K562 (cell line): Measurements from ENCODE around the gene BNC2. TPM values are rescaled to one million over a fixed set of nuclear protein-coding genes. Genes with fewer than 3 reads are reported as not detected.

Experiments used
- ATAC-seq: fragments of 200-7000 bp; cut with Tn5 transposase; 3 replicates; pipeline ENCODE4 v1.9.1; 2020; ENCODE audit warnings: moderate library complexity
- BruUV-seq: library from RNA; stranded (reverse); fragments of 400-500 nt; replicated peaks from 2 replicates; lab custom pipeline; 2021; lab: Mats Ljungman, UMichigan
- CTCF ChIA-PET: fragments of 300-600 bp; formaldehyde crosslinking; extraction: SDS; loops from one replicate; lab custom pipeline; 2021; ENCODE audit warnings: low intra/inter-chr PET ratio; lab: Yijun Ruan, JAX
- POLR2A ChIA-PET: fragments of 300-600, 350-650 bp; sonication (Branson Sonifier 250); formaldehyde crosslinking; extraction: SDS; loops from one replicate; lab custom pipeline; 2021; ENCODE audit warnings: antibody characterized with exemption, inconsistent platforms; lab: Yijun Ruan, JAX
- DNase-seq, 4 experiments: peaks; one replicate each; pipeline versions ENCODE4 v3.0.0 to v3.0.0-alpha.2; 2011 to 2018; ENCODE audit warnings: low spot score in 3 of 4, mixed read lengths in 3 of 4; ENCODE audit errors: extremely low read depth in 1 of 4
- FAIRE-seq: peaks from 2 replicates; lab custom pipeline; 2011; peaks lifted over from hg19 to GRCh38; lab: Jason Lieb, UNC
- H2AFZ ChIP-seq: 2 replicates; pipeline ENCODE4 v1.6.0; 2011; ENCODE audit warnings: low read depth, low read length, control low read depth, inconsistent platforms
- H3K27ac ChIP-seq: fragments of 200-600 bp; 3 replicates; pipeline ENCODE4 v1.8.0; 2011; ENCODE audit warnings: low read depth, mild to moderate bottlenecking, control low read depth, inconsistent platforms, low read length, moderate library complexity, mixed read lengths; ENCODE audit errors: extremely low read depth
- H3K27me3 ChIP-seq, 2 experiments: fragments of 300-600 bp in 1 of 2; 2 replicates in 1 of 2; 3 replicates in 1 of 2; pipeline versions ENCODE4 v1.6.0 to v1.8.0; 2011; ENCODE audit warnings: inconsistent platforms in 2 of 2, low read length in 2 of 2, mild to moderate bottlenecking in 1 of 2, mixed read lengths in 1 of 2, moderate library complexity in 1 of 2; ENCODE audit not compliant: control insufficient read depth in 2 of 2, insufficient read depth in 2 of 2
- H3K36me3 ChIP-seq: fragments of 300-600 bp; 3 replicates; pipeline ENCODE4 v1.8.0; 2011; ENCODE audit warnings: mild to moderate bottlenecking, low read length, inconsistent platforms; ENCODE audit not compliant: control insufficient read depth, insufficient read depth
- H3K4me1 ChIP-seq, 2 experiments: fragments of 200-600 bp in 1 of 2; replicated peaks in 1 of 2; 2 replicates in 1 of 2; 3 replicates in 1 of 2; pipeline versions ENCODE4 v1.5.1 to v1.8.0; 2011; ENCODE audit warnings: inconsistent platforms in 2 of 2, low read length in 2 of 2, mild to moderate bottlenecking in 1 of 2, mixed read lengths in 1 of 2, moderate library complexity in 1 of 2; ENCODE audit not compliant: control insufficient read depth in 2 of 2, insufficient read depth in 2 of 2
- H3K4me2 ChIP-seq: 2 replicates; pipeline ENCODE4 v1.6.1; 2011; ENCODE audit warnings: low read length, control low read depth, inconsistent platforms, mixed read lengths; ENCODE audit not compliant: insufficient read depth
- H3K4me3 ChIP-seq: fragments of 200-600 bp; sonication (generic), shearing (Covaris generic); 2 replicates; pipeline ENCODE4 v1.5.1; 2016; ENCODE audit warnings: control low read depth, inconsistent platforms
- H3K79me2 ChIP-seq: fragments of 200-600 bp; 3 replicates; pipeline ENCODE4 v1.8.0; 2011; ENCODE audit warnings: low read length, inconsistent platforms; ENCODE audit not compliant: control insufficient read depth, insufficient read depth
- H3K9ac ChIP-seq, 2 experiments: 2 replicates each; pipeline versions ENCODE4 v1.6.0 to v1.6.1; 2011; ENCODE audit warnings: low read depth in 2 of 2, low read length in 2 of 2, control low read depth in 1 of 2, inconsistent platforms in 1 of 2, mild to moderate bottlenecking in 1 of 2, mixed read lengths in 1 of 2; ENCODE audit not compliant: insufficient read depth in 1 of 2
- H3K9me1 ChIP-seq: one replicate; pipeline ENCODE4 v1.6.0; 2011; ENCODE audit warnings: inconsistent platforms, mild to moderate bottlenecking, low read length, moderate library complexity; ENCODE audit not compliant: control insufficient read depth, insufficient read depth
- H3K9me3 ChIP-seq: replicated peaks from 2 replicates; pipeline ENCODE4 v1.5.1; 2011; ENCODE audit warnings: low read depth, low read length, inconsistent platforms; ENCODE audit not compliant: control insufficient read depth, insufficient read depth
- H4K20me1 ChIP-seq: replicated peaks from 2 replicates; pipeline ENCODE4 v1.6.1; 2011; ENCODE audit warnings: low read length, inconsistent platforms, mixed read lengths; ENCODE audit not compliant: control insufficient read depth, insufficient read depth
- BDP1 ChIP-seq: IDR thresholded peaks from 3 replicates; pipeline ENCODE4 v1.6.1; 2011; ENCODE audit not compliant: insufficient read length, insufficient read depth
- BRD9 ChIP-seq: fragments of 450-650 bp; IDR thresholded peaks from 2 replicates; pipeline ENCODE4 v1.6.1; 2018; ENCODE audit warnings: low read depth; ENCODE audit not compliant: partially characterized antibody
- DNMT1 ChIP-seq: fragments of 450-650 bp; IDR thresholded peaks from 2 replicates; pipeline ENCODE4 v1.6.1; 2016; ENCODE audit warnings: antibody characterized with exemption, mild to moderate bottlenecking
- E2F4 ChIP-seq: sonication (generic); formaldehyde crosslinking; IDR thresholded peaks from 2 replicates; pipeline ENCODE4 v1.8.0; 2022; ENCODE audit warnings: mild to moderate bottlenecking, low read depth, missing genetic modification reagents
- ELF2 ChIP-seq: fragments of 250-450 bp; sonication (Bioruptor Pico); IDR thresholded peaks from 2 replicates; pipeline ENCODE4 v1.5.0; 2021; ENCODE audit warnings: mild to moderate bottlenecking
- ESRRA ChIP-seq: fragments of 450-650 bp; IDR thresholded peaks from 2 replicates; pipeline ENCODE4 v1.6.1; 2014; ENCODE audit warnings: low read depth, mild to moderate bottlenecking, moderate library complexity, borderline replicate concordance
- ETV5 ChIP-seq: sonication (generic); formaldehyde crosslinking; IDR thresholded peaks from 2 replicates; pipeline ENCODE4 v1.4.0; 2020; ENCODE audit warnings: low read depth, mild to moderate bottlenecking, missing genetic modification reagents
- HDAC3 ChIP-seq: fragments of 450-650 bp; IDR thresholded peaks from 2 replicates; pipeline ENCODE4 v1.6.1; 2018; ENCODE audit warnings: borderline replicate concordance, mild to moderate bottlenecking, moderate library complexity; ENCODE audit not compliant: partially characterized antibody
- NFATC3 ChIP-seq: fragments of 450-650 bp; IDR thresholded peaks from 2 replicates; pipeline ENCODE4 v1.6.1; 2017; ENCODE audit warnings: mild to moderate bottlenecking
- TFAM ChIP-seq: fragments of 250-450 bp; sonication (Bioruptor Pico); conservative IDR thresholded peaks from 2 replicates; pipeline ENCODE4 v1.5.0; 2021; ENCODE audit warnings: mild to moderate bottlenecking, moderate library complexity
- ZNF518B ChIP-seq: fragments of 250-450 bp; sonication (Bioruptor Pico); IDR thresholded peaks from 2 replicates; pipeline ENCODE4 v1.5.0; 2021; ENCODE audit warnings: mild to moderate bottlenecking, moderate library complexity
- WGBS: fragments of 100-300 bp; shearing (Covaris generic); methylation state at CpG from one replicate; pipeline ENCODE4 v1.1.6; 2016; ENCODE audit warnings: low coverage, mixed read lengths; ENCODE audit not compliant: insufficient coverage; ENCODE audit errors: missing lambda C conversion rate; 5-methylcytosine and 5-hydroxymethylcytosine counted together
- in situ Hi-C: fragments of 300-500 bp; cut with MboI; formaldehyde crosslinking; loops from 4 replicates; pipeline ENCODE4 v1.15.0; 2018; ENCODE audit warnings: inconsistent platforms, mixed read lengths
- intact Hi-C: fragments of 100-400 bp; cut with micrococcal nuclease; formaldehyde crosslinking; loops from 2 replicates; pipeline ENCODE4 v1.14.2; 2022
- polyA plus RNA-seq, 8 experiments: library from polyadenylated mRNA; depleted of rRNA in 4 of 8; stranded (reverse) in 5 of 8; unstranded in 3 of 8; fragments of >200 nt; fragmentation: Nextera tagmentation in 2 of 8; fragmentation: Illumina TruSeq in 1 of 8; extraction: Ambion mirVana in 2 of 8; extraction: Trizol in 1 of 8; gene quantifications; 2 replicates each; pipeline versions ENCODE4 v1.2.1 to v1.2.3, GENCODE V29; 2011 to 2014; ENCODE audit warnings: inconsistent platforms in 1 of 8, missing spikeins in 1 of 8
- total RNA-seq, 7 experiments: library from RNA; depleted of rRNA in 6 of 7; stranded (reverse); fragments of >200 nt in 6 of 7; fragmentation: Illumina TruSeq in 2 of 7; extraction: Trizol in 2 of 7; gene quantifications; 2 replicates each; pipeline versions ENCODE4 v1.2.1 to v1.2.3, GENCODE V29; 2011 to 2021; ENCODE audit warnings: low replicate concordance in 1 of 7
- TF ChIP-seq, protein P1 (sequence below): fragments of 200-800 bp; sonication (Bioruptor generic); IDR thresholded peaks from 2 replicates; pipeline ENCODE4 v1.6.1; 2016; ENCODE audit warnings: missing genetic modification characterization, missing compliant biosample characterization

BNC2 gene
- total and polyA plus RNA-seq, 9 of the 15 experiments (the other 6 are each of a cell fraction or from before 2014, with no cell fraction given) = not detected

DNA sequence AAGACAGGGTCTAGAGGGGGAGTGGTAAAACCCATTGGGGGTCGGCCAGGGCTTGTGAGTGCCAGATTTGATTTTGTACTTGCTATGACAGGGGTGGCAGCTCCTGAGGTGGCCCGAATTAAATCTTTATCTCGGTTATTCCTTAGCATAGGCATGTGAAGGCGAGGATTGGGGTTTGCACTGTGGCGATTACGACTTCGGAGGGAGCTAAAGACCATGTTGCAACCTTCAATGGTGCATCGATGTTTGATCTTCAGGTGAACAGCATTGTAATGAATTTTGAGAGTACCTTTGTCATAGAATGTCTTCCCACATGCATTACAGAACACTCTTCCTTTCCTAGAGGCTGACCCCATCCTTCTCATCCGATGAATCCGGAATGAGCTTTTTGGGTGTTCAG, 433.9 kb downstream of the BNC2 start:
- ChIA-PET POLR2A (no interaction called here), CTCF (no interaction called here)
- H3K27ac ChIP-seq = no peak overlapping the region
- in situ Hi-C loops (no loop called here), intact Hi-C loops (no loop called here)
- no peaks in the 10 kb centered on the region for H3K27me3 ChIP-seq
- no peak for TF ChIP-seq DNMT1
- TF ChIP-seq TFAM = no peak
- TF ChIP-seq BRD9 = no peak
- no peak for TF ChIP-seq ZNF518B (CRISPR knock-in tag)
- TF ChIP-seq HDAC3 = no peak
- no peak for TF ChIP-seq BDP1
- TF ChIP-seq, protein P1, sequence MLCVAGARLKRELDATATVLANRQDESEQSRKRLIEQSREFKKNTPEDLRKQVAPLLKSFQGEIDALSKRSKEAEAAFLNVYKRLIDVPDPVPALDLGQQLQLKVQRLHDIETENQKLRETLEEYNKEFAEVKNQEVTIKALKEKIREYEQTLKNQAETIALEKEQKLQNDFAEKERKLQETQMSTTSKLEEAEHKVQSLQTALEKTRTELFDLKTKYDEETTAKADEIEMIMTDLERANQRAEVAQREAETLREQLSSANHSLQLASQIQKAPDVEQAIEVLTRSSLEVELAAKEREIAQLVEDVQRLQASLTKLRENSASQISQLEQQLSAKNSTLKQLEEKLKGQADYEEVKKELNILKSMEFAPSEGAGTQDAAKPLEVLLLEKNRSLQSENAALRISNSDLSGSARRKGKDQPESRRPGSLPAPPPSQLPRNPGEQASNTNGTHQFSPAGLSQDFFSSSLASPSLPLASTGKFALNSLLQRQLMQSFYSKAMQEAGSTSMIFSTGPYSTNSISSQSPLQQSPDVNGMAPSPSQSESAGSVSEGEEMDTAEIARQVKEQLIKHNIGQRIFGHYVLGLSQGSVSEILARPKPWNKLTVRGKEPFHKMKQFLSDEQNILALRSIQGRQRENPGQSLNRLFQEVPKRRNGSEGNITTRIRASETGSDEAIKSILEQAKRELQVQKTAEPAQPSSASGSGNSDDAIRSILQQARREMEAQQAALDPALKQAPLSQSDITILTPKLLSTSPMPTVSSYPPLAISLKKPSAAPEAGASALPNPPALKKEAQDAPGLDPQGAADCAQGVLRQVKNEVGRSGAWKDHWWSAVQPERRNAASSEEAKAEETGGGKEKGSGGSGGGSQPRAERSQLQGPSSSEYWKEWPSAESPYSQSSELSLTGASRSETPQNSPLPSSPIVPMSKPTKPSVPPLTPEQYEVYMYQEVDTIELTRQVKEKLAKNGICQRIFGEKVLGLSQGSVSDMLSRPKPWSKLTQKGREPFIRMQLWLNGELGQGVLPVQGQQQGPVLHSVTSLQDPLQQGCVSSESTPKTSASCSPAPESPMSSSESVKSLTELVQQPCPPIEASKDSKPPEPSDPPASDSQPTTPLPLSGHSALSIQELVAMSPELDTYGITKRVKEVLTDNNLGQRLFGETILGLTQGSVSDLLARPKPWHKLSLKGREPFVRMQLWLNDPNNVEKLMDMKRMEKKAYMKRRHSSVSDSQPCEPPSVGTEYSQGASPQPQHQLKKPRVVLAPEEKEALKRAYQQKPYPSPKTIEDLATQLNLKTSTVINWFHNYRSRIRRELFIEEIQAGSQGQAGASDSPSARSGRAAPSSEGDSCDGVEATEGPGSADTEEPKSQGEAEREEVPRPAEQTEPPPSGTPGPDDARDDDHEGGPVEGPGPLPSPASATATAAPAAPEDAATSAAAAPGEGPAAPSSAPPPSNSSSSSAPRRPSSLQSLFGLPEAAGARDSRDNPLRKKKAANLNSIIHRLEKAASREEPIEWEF = no peak
- TF ChIP-seq E2F4 = no peak
- TF ChIP-seq ETV5 = no peak
- TF ChIP-seq ELF2 (CRISPR knock-in tag) = no peak
- TF ChIP-seq ESRRA = no peak
- TF ChIP-seq NFATC3 = no peak
- H4K20me1 ChIP-seq = no peaks in the 10 kb centered on the region
- no TSS peak for BruUV-seq
- H3K9ac ChIP-seq = no peak overlapping the region
- FAIRE-seq (no peak), ATAC-seq (no peak), DNase-seq (no peak)
- H3K9me1 ChIP-seq = no peaks in the 10 kb centered on the region
- no peaks in the 10 kb centered on the region for H3K4me1 ChIP-seq
- 0% methylated on average over 10 of the region's 10 CpGs for WGBS
- no peaks in the 10 kb centered on the region for H3K9me3 ChIP-seq
- H3K36me3 ChIP-seq = no peaks in the 10 kb centered on the region
- H3K4me3 ChIP-seq = no peak overlapping the region
- H3K79me2 ChIP-seq = no peaks in the 10 kb centered on the region
- H2AFZ ChIP-seq = no peak overlapping the region
- H3K4me2 ChIP-seq = no peak overlapping the region
